Measurements from ENCODE around the gene COMMD4. TPM values are rescaled to one million over a fixed set of nuclear protein-coding genes. Genes with fewer than 3 reads are reported as not detected.

The COMMD4 gene
- total and polyA plus RNA-seq, 2 of the 4 experiments (the other 2 are of a cell fraction) = 91.2 to 133 TPM

DNA sequence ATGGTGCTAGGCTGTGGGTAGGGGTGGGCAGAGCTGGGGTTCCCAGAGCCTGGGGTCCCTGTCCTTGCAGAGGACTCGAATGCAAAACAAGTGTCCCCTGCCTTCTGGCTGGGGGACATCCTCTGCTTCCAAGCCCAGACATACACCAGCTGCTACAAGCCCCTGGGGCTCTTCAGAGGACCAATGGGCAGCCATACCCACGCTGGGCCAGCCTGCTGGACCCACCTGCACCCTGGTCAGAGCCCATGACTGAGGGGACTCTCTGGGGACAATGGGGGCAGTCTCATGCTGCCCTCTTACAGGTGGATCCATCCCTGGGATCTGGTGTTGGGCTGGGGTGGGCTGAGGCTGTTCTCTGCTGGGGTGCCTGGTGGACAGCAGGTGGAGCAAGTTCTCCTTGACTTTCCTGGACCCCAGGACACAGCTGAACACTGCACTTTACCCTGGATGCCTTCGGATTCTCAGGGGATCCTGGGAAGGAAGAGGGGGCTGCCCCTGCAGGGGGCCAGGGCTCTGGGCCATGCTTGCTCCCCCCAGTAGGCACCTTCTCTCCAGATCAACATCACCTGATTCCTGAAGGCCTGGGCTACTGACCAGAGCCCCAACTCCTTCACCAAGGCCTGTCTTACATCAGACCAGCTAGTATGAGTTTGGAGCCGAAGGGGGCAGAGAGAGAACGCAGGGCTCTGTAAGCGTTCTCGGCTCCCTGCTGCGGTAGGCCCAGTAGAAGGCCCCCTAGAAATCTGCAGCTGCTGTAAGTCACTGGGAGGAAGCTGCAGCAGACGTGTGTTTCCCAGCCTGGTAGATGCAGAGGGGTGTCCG lies 7.2 kb upstream of the COMMD4 start:
- ATAC-seq (ENCODE audit: low read depth) (no peak), DNase-seq (no peak)
- H3K4ac ChIP-seq (ENCODE audit: low read depth, low read length) = no peak overlapping the region
- H3K18ac ChIP-seq (ENCODE audit: low read depth, low read length) = no peak overlapping the region
- H2BK120ac ChIP-seq (ENCODE audit: low read depth, low read length) = no peak overlapping the region
- H2BK5ac ChIP-seq (ENCODE audit: low read depth, low read length, poor library complexity, severe bottlenecking) = no peak overlapping the region
- no peak overlapping the region for H3K9ac ChIP-seq (ENCODE audit: low read depth, low read length)
- no peak overlapping the region for H3K4me3 ChIP-seq (ENCODE audit: insufficient read depth, low read depth, low read length)
- no peak overlapping the region for H2BK20ac ChIP-seq (ENCODE audit: low read depth, low read length)
- H3K27me3 ChIP-seq (ENCODE audit: control insufficient read depth, insufficient read depth, low read length) = peaks cover 12% of the 10 kb centered on the region
- intact Hi-C loops (cut with micrococcal nuclease) = no loop called here
- dilution Hi-C loops (cut with HindIII; ENCODE audit: low sequenced_read_pairs, unreplicated experiment) = no loop called here
- H3K9me1 ChIP-seq (ENCODE audit: insufficient read depth, low read length) = no peaks in the 10 kb centered on the region
- H4K91ac ChIP-seq (ENCODE audit: insufficient read depth, low read depth, low read length) = no peak overlapping the region
- H3K23ac ChIP-seq (ENCODE audit: low read depth, low read length) = no peak overlapping the region
- ChIA-PET POLR2A (ENCODE audit: unreplicated experiment) (no interaction called here), CTCF (no interaction called here)
- H3K4me1 ChIP-seq (ENCODE audit: control insufficient read depth, insufficient read depth, low read length) = no peaks in the 10 kb centered on the region
- in situ Hi-C loops (cut with MboI; ENCODE audit: low sequenced_read_pairs) = no loop called here
- H2AFZ ChIP-seq (replicated peaks; ENCODE audit: low read length, poor library complexity) = no peak overlapping the region
- no peak overlapping the region for H3K4me2 ChIP-seq (ENCODE audit: low read depth, low read length)
- H3K56ac ChIP-seq (ENCODE audit: extremely low read depth, insufficient read depth, low read length) = no peak overlapping the region
- H3K9me3 ChIP-seq (ENCODE audit: control insufficient read depth, insufficient read depth, low read length) = no peaks in the 10 kb centered on the region
- no peaks in the 10 kb centered on the region for H4K20me1 ChIP-seq (ENCODE audit: insufficient read depth, low read length)
- H3K79me1 ChIP-seq (ENCODE audit: low read depth in 1 of 2, low read length in 2 of 2) = no peaks in the 10 kb centered on the region
- no peak overlapping the region for H3K14ac ChIP-seq (replicated peaks; ENCODE audit: low read depth, low read length)
- WGBS, 2 experiments (ENCODE audit: extremely low coverage in 2 of 2, insufficient read length in 1 of 2) = 20% methylated on average over 1 of the region's 10 CpGs; no CpG with 5 or more reads in 1 of the 2 experiments
- H3K36me3 ChIP-seq (ENCODE audit: control insufficient read depth, insufficient read depth, low read length) = no peaks in the 10 kb centered on the region
- H2AK5ac ChIP-seq (ENCODE audit: low read depth, low read length) = no peak overlapping the region
- no peak overlapping the region for H2AK9ac ChIP-seq (replicated peaks; ENCODE audit: low read depth, low read length, poor library complexity)
- BruUV-seq (replicated peaks) = no TSS peak
- H2BK15ac ChIP-seq (ENCODE audit: low read depth, low read length) = no peak overlapping the region
- H4K8ac ChIP-seq (ENCODE audit: low read depth in 2 of 2, low read length in 2 of 2) = no peak overlapping the region
- TF ChIP-seq RCOR1 (IDR thresholded peaks at IDR 0.05; ENCODE audit: insufficient replicate concordance, low read length) = no peak
- TF ChIP-seq, protein P1, sequence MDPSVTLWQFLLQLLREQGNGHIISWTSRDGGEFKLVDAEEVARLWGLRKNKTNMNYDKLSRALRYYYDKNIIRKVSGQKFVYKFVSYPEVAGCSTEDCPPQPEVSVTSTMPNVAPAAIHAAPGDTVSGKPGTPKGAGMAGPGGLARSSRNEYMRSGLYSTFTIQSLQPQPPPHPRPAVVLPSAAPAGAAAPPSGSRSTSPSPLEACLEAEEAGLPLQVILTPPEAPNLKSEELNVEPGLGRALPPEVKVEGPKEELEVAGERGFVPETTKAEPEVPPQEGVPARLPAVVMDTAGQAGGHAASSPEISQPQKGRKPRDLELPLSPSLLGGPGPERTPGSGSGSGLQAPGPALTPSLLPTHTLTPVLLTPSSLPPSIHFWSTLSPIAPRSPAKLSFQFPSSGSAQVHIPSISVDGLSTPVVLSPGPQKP (IDR thresholded peaks at IDR 0.05; ENCODE audit: borderline replicate concordance, low read depth, low read length) = no peak
- no peak for TF ChIP-seq BHLHE40 (IDR thresholded peaks at IDR 0.05; ENCODE audit: low read depth, low read length)
- TF ChIP-seq MXI1 (IDR thresholded peaks at IDR 0.05; ENCODE audit: borderline replicate concordance, low read depth, low read length) = no peak
- TF ChIP-seq RFX5 (IDR thresholded peaks at IDR 0.05; ENCODE audit: low read depth, low read length) = no peak
- TF ChIP-seq, protein P2, sequence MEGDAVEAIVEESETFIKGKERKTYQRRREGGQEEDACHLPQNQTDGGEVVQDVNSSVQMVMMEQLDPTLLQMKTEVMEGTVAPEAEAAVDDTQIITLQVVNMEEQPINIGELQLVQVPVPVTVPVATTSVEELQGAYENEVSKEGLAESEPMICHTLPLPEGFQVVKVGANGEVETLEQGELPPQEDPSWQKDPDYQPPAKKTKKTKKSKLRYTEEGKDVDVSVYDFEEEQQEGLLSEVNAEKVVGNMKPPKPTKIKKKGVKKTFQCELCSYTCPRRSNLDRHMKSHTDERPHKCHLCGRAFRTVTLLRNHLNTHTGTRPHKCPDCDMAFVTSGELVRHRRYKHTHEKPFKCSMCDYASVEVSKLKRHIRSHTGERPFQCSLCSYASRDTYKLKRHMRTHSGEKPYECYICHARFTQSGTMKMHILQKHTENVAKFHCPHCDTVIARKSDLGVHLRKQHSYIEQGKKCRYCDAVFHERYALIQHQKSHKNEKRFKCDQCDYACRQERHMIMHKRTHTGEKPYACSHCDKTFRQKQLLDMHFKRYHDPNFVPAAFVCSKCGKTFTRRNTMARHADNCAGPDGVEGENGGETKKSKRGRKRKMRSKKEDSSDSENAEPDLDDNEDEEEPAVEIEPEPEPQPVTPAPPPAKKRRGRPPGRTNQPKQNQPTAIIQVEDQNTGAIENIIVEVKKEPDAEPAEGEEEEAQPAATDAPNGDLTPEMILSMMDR (conservative IDR thresholded peaks at IDR 0.05; ENCODE audit: low read depth, low read length) = no peak
- no peak for TF ChIP-seq CEBPB (IDR thresholded peaks at IDR 0.05; ENCODE audit: low read depth, low read length)
- TF ChIP-seq NFE2L2 (IDR thresholded peaks at IDR 0.05; ENCODE audit: low read depth, low read length) = no peak
- no peak for TF ChIP-seq RAD21 (IDR thresholded peaks at IDR 0.05; ENCODE audit: low read length)
- no peak for TF ChIP-seq MAZ (IDR thresholded peaks at IDR 0.05; ENCODE audit: borderline replicate concordance, low read depth, low read length)
- TF ChIP-seq SMC3 (IDR thresholded peaks at IDR 0.05; ENCODE audit: low read depth, low read length) = no peak
- TF ChIP-seq CHD1 (IDR thresholded peaks at IDR 0.05; ENCODE audit: low read depth, low read length) = no peak
- TF ChIP-seq, protein P3, sequence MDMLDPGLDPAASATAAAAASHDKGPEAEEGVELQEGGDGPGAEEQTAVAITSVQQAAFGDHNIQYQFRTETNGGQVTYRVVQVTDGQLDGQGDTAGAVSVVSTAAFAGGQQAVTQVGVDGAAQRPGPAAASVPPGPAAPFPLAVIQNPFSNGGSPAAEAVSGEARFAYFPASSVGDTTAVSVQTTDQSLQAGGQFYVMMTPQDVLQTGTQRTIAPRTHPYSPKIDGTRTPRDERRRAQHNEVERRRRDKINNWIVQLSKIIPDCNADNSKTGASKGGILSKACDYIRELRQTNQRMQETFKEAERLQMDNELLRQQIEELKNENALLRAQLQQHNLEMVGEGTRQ (IDR thresholded peaks at IDR 0.05; ENCODE audit: low read depth, low read length) = no peak
- TF ChIP-seq MAFK (IDR thresholded peaks at IDR 0.05; ENCODE audit: low read depth, low read length) = no peak
- TF ChIP-seq POLR2A (IDR thresholded peaks at IDR 0.05; ENCODE audit: low read depth, low read length) = no peak
- no peak for TF ChIP-seq FOS (IDR thresholded peaks at IDR 0.05; ENCODE audit: low read depth, low read length)
- no peak overlapping the region for H4K5ac ChIP-seq (ENCODE audit: low read depth, low read length)
- H3K27ac ChIP-seq (ENCODE audit: insufficient read depth, low read length) = no peak overlapping the region

Data from IMR-90 (cell line).